ENCODE measurements around the gene SERPINA9.

Gene SERPINA9

DNA sequence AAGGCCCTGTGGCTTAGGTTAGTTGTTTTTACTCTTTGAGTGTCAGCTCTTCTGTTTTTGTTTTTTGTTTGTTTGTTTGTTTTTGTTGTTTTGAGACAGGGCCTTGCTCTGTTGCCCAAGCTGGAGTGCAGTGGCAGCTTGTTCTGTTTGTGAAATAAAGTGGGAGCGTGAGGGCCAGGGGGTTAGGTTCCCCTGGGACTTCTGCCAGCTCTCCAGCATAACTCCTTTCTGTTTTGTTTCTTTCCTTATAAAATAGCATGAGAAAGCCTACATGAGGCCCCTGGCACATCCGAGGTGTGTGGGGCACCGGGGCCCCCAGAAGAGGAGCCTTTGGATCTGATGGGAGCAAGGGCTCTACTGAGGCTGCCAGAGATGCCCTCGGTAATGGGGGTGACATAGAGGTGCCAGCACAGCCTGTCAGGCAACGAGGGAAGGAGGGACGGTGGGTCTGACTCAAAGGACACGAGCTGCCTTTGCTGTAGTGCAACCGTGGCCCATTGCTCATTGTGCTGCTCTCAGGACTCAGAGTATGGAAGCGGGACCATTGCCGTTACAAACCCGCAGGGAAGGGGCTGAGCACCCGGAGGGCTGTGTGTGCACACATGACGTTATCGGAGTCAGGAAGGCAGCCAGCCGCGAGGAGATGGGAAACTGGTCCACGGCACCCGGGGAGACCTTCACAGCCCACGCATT lies 14.3 kb downstream of the SERPINA9 start:
- no peak for DNase-seq

DNA sequence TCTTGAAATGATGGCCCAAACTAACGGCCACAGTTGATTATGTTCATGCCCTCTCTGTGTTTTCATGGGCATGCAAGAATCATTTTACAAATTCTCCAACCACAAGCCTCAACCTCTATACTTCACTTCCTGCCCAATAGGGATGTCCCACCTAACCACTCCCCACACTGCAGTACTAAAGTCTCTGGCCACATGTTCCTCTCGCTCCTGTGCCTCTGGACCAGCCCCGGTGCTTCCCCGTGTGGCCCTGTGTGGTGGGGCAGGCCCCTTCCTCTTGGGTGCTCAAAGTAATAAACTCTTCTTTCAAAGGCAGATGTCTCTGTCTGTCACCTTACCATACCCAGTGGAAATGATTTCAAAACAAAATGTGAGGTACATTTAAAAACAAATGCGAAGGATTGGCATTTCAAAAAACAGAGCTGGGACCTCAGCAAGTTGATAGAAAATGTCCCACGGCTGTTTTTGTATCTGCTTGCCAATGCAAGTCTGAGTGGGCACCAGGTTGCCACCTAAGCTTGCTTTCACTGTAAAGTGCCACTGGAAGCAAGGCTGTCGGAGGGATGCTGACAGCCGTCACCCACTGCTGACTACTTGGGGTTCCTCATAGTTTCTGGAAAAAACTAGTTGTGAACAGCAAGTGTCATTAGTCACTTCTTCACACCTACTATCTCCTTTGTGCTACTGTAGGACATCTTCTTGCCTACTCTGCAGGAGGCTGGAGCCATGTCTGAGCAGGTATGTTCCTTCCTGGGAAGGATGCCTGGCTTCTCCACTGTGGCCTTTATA lies 15.2 kb downstream of the SERPINA9 start:
- no peak for DNase-seq

DNA sequence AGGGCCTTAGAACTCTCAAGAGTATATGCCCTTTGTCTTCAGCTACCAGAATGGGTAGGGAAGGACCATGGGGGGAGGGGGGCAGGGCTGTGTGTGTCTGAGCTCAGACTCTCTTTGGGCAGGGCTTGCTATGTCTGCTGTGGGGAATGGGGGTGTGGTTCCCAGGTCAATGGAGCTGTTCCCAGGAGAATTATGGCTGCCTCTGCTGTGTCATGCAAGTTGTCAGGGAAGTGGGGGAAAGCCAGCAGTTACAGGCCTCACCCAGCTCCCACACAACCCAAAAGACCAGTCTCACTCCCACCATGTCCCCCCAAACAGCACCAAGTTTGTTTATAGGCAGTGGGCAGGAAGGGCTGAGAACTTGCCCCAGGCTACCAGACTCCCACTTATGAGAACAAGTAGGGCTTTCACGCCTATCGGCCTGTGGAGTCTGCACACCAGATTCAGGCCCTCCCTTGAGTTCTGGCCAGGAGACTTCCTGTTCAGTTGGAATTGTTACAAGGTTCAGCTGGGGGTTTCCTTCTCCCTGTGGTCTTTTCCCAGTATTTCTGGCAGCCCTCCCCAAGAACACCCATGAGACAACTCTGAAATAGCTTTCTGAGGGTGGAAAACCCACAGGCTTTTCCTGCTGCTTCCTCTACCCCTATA lies 17.3 kb downstream of the SERPINA9 start:
- DNase-seq: no peak

DNA sequence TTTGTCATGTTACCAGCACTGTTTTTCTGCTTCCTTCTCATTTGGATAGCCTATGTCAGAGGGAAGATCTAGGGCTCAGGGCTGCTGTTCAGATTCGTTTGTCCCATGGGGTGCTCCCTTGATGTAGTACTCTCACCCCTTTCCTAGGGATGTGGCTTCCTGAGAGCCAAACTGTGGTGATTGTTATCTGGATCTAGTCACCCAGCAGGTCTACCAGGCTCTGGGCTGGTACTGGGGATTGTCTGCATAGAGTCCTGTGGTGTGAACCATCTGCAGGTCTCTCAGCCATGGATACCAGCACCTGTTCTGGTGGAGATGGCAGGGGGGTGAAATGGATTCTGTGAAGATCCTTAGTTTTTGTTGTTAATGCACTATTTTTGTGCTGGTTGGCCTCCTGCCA lies 17.9 kb downstream of the SERPINA9 start:
- DNase-seq: no peak

DNA sequence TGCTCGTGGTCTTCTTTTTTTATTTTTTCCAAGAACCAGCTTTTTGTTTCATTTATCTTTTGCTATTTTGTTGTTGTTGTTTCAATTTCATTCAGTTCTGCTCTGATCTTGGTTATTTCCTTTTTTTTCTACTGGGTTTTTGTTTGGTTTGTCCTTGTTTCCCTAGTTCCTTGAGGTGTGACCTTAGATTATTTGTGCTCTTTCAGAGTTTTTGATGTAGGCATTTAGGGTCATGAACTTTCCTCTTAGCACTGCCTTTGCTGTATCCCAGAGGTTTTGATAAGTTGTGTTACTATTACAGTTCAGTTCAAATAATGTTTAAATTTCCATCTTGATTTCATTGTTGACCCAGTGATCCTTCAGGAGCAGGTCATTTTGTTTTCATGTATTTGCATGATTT lies 20.1 kb downstream of the SERPINA9 start:
- DNase-seq: no peak

DNA sequence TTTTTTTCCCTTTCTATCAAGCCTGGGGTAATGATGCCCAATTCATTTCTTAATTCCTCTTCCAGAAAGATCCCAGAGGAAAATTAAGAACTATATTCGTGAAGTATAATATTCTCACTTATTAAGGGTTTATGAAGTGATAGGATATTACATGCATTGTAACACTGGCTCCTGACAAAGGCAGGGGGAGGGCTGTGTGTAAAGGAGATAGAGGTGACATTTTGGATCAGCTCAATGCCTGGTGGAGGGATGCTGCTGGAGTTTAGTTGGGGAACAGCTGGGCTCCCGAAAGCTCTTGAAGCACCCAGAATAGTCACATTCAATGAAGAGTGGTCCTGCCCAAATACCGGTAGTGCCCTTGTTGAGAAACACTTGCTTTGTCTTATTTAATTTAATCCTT lies 24.2 kb downstream of the SERPINA9 start:
- DNase-seq: no peak

DNA sequence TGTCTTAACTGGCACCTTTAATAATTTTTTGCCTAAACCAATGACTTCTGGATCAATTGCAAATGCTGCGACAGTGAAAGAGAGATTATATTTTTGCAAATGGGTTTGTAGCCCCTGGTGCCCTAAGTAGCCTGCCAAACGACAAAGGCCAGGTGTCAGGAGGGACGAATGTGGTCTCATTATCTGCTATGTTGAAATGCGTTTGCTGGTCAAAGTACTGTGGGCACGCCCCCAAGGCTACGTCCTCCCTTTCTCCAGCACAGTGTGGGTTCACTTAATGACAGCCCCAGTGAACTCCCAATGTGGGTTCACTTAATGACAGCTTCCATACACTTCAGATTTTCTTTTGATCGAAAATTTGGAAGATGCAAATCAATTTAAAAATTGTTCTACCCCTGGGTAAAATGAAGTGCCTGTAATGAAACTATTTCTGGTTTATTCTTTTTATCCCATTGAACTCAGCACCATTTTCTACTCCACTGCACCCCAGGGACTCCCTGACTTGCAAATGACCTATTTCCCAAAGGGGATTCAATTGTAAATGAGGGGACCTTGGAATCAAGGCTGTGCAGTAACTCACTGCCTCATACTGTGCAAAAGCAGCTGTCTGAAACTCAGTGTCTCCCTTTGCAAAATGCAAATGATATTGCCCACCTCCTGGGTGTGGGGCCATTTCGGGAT lies 24.8 kb downstream of the SERPINA9 start:
- no peak for DNase-seq

DNA sequence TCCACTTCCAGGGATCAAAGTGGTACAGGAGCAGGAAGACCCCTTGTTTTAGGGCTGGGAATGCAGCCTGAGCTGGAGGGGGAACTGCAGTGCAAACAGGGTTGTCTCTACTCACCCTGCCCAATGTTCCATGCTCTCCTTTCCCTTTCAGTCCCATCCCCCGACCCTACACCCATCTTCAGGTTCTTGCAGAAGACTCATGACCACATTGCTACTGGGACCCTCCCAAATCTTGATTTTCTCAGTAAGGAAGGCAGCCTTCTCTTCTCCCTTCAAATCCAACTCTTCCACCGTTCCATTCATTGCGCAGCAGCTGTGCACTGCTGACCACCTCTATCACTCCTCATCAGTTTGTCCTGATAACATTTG lies 25.3 kb downstream of the SERPINA9 start:
- DNase-seq: no peak

DNA sequence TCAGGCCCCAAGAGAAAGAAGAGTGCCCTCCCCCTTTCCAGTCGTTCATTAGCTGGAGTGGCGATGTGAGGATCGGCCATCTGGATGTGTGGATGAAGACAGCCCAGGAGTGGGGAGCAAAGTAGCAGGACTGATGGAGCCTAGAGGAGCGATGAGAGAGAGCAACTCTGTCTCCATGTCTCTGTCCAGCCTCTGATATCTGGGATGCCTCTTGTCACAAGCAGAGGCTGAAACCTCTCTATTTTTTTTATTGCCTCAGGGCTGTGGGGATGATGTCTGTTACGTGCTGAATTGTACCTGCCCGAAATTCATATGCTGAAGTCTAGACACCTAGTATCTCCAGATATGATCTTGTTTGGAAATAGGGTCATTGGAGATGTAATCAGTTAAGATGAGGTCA lies 26.1 kb downstream of the SERPINA9 start:
- DNase-seq: no peak

DNA sequence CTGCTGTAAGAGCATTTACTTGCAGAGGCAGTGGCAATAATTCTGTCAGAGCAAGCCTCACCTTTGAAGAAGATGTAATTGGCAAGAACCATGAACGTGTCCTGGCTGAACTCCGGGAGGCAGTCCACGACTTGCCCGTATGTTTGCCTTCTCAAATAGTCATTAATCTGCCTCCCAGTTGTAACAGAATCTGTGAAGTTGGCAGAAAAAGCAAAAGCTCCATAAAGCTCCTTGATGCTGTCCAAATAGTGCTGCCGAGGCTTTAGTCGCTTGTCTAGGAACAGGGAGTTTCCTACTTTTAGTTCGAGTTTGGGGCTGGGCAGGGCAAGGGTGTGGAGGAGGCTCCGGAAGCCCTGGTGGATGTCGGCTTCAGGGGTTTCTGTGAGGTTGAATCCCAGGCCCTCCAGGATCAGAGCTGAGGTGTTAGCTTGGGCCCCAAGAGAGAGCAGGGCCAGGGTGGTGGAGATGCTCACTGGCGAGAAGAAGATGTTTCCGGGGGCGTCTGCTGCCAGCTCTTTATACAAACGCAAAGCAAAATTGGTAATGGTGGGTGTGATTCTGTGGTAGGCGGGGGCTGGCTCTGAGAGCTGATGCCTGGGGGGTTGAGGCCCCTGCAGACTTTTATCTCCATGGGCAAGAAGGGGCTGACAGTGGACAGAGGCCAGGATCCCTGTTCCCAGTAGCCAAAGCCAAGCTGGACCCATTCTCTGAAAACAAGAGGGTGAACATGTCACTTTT lies 27.8 kb downstream of the SERPINA9 start:
- DNase-seq: no peak

DNA sequence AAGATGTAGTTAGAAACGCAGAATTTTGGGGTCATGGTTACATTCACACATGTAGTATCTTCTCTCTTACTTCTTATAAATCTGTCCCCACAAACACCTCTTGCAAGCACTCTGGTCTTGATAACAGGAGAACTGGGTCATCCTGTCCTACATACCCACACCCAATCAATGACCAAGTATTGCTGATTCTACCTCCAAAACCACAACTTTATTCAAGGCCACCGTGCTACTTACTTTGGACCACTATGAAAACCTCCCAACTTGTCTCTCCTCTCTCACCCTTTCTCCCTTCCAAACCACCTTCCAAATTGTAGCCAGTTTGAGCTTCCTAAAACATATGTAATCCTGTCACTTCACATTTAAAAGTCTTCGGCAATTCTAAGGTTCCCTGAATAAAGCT lies 28.8 kb downstream of the SERPINA9 start:
- no peak for DNase-seq

DNA sequence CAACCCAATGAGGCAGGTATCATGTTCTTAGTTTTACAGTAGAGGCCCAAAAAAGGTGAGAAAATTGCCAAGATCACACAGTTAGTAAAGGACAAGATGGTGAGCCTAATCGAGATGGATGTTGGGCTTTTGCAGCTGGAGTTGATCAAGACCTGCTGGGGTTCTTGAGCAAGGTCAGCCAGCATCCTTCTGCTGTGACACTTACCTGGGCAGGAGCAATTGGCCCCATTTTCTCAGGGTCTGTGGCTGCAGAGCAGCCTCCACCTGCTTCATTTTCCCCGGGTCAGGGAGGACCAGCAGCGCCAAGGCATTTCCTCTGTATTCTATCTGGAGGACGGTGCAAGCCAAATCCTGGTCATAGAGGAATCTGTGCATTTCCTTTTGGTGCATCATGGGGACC lies 29.9 kb downstream of the SERPINA9 start:
- no peak for DNase-seq

DNA sequence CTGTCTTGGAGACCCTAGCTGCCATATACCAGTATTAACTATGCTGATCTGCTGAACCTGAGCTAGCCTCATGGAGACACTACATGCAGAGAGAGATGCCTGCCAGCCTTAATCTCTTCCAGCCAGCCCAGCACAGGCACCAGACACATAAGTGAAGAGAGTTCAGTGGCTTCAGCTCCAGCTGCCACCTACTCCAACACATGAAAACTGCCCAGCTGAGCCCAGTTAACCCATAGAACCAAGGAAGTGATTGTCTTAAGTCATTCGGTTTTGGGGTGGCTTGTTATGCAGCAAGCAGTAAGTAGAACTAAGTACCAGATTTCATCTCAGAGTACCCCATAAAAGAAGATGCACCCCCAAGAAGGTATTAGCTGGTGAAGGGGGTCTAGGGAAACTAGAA lies 31.0 kb downstream of the SERPINA9 start:
- no peak for DNase-seq

DNA sequence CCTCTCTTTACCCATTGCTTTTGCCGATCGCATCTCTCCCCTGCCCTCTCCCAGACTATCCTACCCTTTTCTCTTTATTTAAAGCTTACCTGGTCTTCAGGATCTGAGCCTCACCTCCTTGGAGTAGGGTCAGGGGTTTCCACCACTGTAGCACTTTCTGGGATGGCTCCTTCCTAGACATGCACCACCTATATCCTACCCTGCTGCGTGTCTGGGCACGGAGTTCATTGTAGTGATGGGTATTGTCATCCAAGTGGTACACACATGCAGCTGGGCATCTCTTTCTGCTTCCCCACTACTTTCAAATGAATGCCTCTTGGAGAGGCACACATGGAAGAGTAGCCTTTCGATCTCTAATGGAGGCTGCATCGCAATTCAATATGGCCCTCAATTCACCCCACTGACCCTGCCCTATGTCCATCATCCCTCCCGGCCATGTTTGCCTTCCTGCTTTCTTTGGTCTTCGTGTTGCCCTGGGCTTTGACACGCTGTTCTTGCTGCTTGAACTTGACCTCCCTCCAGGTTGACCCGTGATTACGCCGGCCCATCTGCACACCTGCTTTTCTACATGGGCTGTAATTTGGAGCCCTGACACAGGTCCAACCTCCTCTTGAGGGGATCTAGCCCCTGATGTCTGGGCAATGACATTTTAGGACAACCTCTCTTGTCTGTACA lies 34.3 kb downstream of the SERPINA9 start:
- DNase-seq: no peak

DNA sequence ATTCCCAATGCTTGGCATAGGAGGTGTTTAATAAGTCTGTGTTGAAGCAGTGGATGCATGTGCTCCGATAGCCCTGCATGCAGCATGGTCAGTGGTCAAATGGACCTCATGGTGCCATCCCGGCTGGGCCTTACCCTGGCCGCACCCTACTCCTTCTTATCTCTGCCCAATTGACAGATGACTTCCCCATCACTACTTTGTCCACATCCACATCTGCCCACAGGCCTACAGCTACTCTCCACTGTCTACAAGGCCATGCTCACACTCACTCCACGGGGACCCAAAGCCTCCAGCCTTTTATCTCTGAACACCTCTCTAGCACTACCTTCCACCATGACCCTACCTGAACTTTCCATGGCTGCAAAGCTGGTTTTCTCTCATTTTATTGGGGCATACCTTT lies 34.9 kb downstream of the SERPINA9 start:
- DNase-seq: no peak

DNA sequence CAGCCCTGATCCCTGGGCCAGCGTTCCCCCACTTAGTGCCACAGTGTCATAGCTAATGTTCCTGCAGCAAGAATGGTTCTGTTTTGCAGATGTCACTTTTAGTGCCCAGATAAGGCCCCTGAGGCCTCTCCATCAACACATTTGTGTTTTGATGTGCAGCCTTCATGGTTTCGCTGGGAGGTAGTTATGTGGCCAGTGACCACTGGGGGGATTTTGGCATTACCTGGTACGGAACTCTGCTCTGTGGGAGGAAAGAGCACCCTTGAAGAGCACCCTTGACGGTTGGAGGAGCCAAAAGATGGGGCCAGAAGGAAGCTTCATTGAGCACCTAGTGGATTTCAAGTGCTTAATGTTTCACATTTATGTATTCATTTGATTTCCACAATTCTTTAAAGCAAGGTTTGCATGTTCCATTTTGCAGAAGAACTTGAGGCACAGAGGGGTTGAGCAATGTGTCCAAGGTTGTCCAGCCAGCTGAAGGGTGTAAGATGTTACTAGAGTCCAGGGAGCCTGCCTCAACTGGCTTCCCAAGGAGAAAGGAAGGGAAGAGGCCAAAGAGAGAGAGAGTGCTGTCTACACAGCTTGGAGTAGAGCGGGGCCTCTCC lies 36.4 kb downstream of the SERPINA9 start:
- DNase-seq: no peak

DNA sequence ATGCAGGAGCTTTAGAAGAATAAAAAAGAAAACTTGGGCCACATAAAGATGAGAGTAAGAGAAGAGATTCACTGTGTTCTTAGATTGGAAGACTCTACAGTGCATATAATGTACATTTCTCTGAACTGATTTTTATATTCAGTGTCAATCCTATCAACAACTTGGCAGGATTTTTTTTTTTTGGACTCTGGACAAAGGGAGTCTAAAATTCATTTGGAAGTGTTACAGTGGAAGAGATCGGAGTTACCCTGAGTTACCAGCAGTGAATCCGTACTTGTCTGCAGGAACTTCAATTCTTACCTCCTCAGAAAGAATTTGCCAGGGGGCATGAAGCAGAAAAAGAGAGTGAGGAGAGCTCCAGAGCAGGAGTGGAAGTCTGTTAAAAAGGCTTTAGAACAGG lies 47.4 kb downstream of the SERPINA9 start:
- DNase-seq: no peak

DNA sequence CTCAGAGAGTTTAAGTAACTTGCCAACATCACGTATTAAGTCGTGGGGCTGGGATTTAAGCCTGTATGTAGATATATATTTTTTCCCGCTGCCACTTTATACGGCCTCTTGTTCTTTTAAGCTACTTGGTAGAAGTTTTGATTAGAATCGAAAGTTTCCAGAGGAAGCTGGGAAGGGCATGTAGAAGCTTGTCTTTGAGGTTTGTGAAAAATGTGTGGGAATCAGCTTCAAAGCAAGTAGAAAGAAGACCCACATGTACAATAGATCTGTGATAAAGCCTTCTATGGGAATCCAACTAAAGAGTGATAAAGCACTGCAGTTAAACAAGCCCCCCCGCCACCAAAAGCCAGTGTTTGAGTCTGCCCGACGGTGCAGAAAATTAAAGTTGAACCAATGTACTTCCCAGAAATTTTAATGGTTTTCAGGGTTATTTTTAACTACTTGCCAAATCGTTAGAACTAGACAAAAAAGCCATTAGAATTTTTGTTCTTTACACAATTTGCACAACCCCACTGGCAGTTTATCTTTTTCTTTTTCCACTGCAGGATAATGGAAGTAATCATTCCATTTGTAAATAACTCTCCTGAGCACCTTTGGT lies 48.9 kb downstream of the SERPINA9 start:
- DNase-seq: no peak

DNA sequence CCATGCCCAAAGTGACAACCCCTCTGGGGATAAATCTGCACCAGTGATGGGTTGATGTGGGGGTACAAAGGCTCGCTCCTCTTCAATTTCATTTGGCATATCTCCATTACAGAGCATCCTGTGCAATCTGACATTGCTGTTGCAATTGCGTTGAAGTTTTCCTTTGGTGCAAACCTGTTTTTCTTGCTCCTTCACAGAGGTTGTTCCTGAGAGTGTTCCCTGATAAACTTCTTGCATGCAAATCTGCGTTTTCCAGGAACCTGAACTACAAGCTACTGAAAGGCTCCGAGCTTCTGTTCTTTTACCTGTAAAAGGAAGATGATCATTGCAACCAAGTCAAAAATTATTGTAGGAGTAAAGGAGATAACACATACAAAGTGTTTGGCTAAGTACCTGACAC lies 49.5 kb downstream of the SERPINA9 start:
- no peak for DNase-seq

DNA sequence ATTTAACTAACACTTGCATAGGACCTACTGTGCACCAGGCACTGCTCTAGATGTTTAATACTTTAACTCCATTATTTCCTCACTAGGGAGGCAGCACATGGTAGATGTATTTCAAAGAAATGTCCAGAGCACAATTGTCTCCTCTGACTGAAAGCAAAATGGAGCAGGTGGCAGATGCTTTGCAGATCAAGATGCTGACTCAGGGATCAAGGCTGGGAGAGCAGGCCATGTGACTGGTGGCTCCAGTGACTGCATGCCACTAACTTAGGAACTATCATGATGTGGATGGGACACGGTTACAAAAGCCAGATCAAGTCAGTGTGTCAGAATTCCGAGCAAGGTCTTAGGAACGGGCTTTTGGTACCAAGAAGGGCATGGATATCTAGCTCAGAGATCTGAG lies 51.6 kb downstream of the SERPINA9 start:
- DNase-seq: no peak

DNA sequence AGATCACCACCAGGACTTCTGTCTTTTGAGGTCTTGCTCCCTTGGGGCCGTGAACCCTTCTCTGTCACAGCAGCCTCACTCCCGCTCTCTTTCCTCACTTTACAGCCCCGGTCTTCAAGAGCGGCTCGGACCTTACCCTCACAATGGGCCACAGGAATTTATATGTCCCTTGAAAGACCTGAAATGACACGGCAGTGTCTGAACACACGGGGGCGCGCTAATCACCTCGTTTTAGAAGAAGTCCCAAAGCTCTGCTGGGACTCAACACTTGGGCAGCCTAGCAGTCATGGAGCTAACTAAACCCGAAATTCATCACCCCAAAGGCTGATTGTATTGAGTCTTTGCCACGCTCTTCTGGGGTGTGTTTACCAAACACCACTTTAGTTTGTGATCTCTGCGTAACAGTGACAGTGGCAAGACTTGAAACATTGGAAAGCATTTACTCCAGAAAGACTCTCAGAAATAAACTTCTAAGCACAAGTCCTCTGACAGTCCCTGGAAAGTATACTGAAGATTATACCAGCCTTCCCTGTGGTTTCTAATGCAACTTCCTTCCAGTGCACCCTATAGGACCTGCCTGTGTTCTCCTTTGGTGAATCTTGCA lies 52.4 kb downstream of the SERPINA9 start:
- DNase-seq: peak; percentile 6
